HuH-7 (cell line): Measurements from ENCODE around the gene SACS.
A peak's percentile ranks its signal among the peaks of the same experiment; 100 is the strongest.

Experiments
- DNase-seq: peaks from one replicate; pipeline ENCODE4 v3.0.0; 2011; ENCODE audit warnings: low spot score

The SACS gene

GRCh38 chr13:23433171-23434153 is at the start of gene SACS:
Gene SACS (minus strand): TSS chr13:23433702. CDS start chr13:23411239, 22,463 bp downstream.
- DNase-seq = peak; percentile 26

GRCh38 chr13:23480324-23480723 is 46.8 kb upstream of the SACS start:
- no peak for DNase-seq

- DNase-seq = no peak
Measured at GRCh38 chr13:23477101-23477500, 43.6 kb upstream of the SACS start.

GRCh38 chr13:23473221-23473620 is 39.7 kb upstream of the SACS start:
- no peak for DNase-seq

- DNase-seq = no peak
Measured at GRCh38 chr13:23472189-23472588, 38.7 kb upstream of the SACS start.

- no peak for DNase-seq
Measured at GRCh38 chr13:23470790-23471614, 37.5 kb upstream of the SACS start.

GRCh38 chr13:23469951-23470421 is 36.5 kb upstream of the SACS start:
- DNase-seq = no peak

GRCh38 chr13:23468811-23469210 is 35.3 kb upstream of the SACS start:
- DNase-seq = no peak

GRCh38 chr13:23467932-23468278 is 34.4 kb upstream of the SACS start:
- DNase-seq = no peak

GRCh38 chr13:23467048-23467931 is 33.8 kb upstream of the SACS start:
- no peak for DNase-seq

- peak; percentile 63 for DNase-seq
Measured at GRCh38 chr13:23466144-23467002, 32.9 kb upstream of the SACS start.

GRCh38 chr13:23463661-23464060 is 30.2 kb upstream of the SACS start:
- no peak for DNase-seq

- DNase-seq = no peak
Measured at GRCh38 chr13:23462815-23463559, 29.5 kb upstream of the SACS start.

GRCh38 chr13:23461544-23461943 is 28.0 kb upstream of the SACS start:
- no peak for DNase-seq

GRCh38 chr13:23460921-23461320 is 27.4 kb upstream of the SACS start:
- DNase-seq = no peak

GRCh38 chr13:23460309-23460708 is 26.8 kb upstream of the SACS start:
- no peak for DNase-seq

- no peak for DNase-seq
Measured at GRCh38 chr13:23458989-23459388, 25.5 kb upstream of the SACS start.

GRCh38 chr13:23456437-23457210 is 23.1 kb upstream of the SACS start:
- DNase-seq = no peak
